Bronchial epithelial cell (primary cell): ENCODE measurements around the gene RAD51B. TPM values are rescaled to one million over a fixed set of nuclear protein-coding genes. Genes with fewer than 3 reads are reported as not detected.

ENCODE experiments used
- DNase-seq: peaks from one replicate; pipeline ENCODE4 v3.0.0-alpha.2; 2010; ENCODE audit warnings: low read depth
- FAIRE-seq: peaks from 2 replicates; lab custom pipeline; 2011; peaks lifted over from hg19 to GRCh38; lab: Jason Lieb, UNC
- H3K27me3 ChIP-seq: 2 replicates; pipeline ENCODE4 v1.5.1; 2011; ENCODE audit warnings: low read length; ENCODE audit not compliant: control insufficient read depth, insufficient read depth
- H3K36me3 ChIP-seq: 2 replicates; pipeline ENCODE4 v1.5.1; 2011; ENCODE audit warnings: low read length; ENCODE audit not compliant: control insufficient read depth, insufficient read depth
- H3K4me3 ChIP-seq: 2 replicates; pipeline ENCODE4 v1.5.1; 2011; ENCODE audit warnings: mild to moderate bottlenecking, low read depth, low read length, control low read depth
- total RNA-seq: library from RNA; depleted of rRNA; stranded (reverse); fragments of >200 nt; gene quantifications from 2 replicates; pipeline ENCODE4 v1.2.1, GENCODE V29; 2014
- TF ChIP-seq, protein P1 (sequence below): IDR thresholded peaks from 2 replicates; pipeline ENCODE4 v1.5.1; 2011; ENCODE audit warnings: mild to moderate bottlenecking, moderate library complexity, low read length, control low read depth, inconsistent platforms; ENCODE audit not compliant: insufficient read depth, severe bottlenecking

Gene RAD51B
- total RNA-seq, 1 donor from 2014 or later = 12.1 TPM

DNA sequence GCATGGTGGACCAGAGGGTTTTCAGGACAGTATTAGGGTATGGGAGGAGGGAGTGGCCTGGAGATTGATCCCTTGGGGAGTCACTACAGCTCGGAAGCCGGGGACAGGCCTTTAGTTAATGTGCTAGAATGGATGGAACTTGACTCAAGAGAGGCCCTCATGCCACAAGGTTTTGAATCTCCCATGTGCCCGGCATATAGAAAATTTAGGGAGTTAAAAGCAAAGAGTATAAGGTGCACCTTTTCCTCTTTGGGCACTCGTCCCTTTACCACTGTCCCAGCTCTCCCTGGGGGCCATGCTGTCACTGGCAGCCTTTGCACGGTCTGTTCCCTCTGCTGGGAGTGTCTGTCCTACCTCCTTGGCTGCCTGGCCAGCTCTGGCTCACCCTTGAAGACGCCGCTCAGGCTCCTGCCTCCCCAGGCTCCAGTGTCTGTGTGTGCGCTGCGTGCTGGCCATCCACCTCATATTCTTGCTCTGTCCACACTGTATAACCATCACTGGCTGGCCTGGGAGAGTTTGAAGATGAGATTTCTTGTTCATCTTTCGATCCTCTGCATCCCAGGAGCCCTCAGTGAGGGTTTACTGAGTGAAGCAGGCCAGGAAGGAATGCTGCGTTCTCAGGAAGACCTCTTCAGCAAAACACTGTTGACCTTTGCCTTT, 811.9 kb downstream of the RAD51B start:
- H3K27me3 ChIP-seq = no peaks in the 10 kb centered on the region
- no peak overlapping the region for H3K4me3 ChIP-seq
- TF ChIP-seq, protein P1, sequence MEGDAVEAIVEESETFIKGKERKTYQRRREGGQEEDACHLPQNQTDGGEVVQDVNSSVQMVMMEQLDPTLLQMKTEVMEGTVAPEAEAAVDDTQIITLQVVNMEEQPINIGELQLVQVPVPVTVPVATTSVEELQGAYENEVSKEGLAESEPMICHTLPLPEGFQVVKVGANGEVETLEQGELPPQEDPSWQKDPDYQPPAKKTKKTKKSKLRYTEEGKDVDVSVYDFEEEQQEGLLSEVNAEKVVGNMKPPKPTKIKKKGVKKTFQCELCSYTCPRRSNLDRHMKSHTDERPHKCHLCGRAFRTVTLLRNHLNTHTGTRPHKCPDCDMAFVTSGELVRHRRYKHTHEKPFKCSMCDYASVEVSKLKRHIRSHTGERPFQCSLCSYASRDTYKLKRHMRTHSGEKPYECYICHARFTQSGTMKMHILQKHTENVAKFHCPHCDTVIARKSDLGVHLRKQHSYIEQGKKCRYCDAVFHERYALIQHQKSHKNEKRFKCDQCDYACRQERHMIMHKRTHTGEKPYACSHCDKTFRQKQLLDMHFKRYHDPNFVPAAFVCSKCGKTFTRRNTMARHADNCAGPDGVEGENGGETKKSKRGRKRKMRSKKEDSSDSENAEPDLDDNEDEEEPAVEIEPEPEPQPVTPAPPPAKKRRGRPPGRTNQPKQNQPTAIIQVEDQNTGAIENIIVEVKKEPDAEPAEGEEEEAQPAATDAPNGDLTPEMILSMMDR = no peak
- H3K36me3 ChIP-seq = no peaks in the 10 kb centered on the region
- FAIRE-seq (no peak), DNase-seq (no peak)

DNA sequence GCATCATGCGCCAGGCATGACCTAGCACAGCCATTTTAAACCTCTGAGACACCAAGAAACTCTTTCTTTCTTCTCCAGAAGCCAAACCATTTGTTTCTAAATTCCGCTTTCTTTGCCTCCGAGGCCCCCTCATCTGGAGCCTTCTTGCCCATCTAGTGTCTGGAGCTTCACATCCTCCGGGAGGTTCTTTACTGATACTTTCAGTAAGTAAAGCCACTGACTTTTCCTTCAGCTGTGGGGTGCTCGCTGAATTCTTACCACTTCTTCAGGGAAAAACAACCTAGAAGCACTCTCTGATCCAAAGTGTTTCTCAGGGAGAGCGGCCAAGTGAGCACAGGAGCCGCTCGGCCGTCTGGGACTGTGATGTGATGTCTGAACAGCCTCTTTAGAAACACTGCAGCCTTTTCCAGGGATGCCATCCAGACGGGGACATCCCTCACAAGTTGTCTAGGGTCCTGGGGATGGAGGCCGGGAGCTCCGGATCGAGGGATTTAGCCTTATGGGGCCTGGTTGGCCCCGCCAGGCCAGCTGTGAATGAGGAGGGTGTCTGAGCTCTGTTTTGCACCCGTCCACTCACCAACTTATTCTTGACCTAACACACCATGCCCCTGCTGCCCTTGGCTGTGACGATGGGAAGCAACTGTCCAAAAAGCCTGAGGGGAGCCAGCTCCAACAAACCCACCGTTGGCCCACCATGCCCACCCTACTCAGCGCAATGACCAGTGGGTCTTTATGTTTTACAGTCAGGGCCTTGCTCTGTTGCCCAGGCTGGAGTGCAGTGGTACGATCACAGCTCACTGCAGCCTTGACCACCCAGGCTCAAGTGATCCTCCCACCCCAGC, 812.7 kb downstream of the RAD51B start:
- DNase-seq (no peak), FAIRE-seq (no peak)
- Histone ChIP-seq H3K36me3 (no peaks in the 10 kb centered on the region), H3K27me3 (no peaks in the 10 kb centered on the region), H3K4me3 (no peak overlapping the region)
- TF ChIP-seq, protein P1 = no peak

DNA sequence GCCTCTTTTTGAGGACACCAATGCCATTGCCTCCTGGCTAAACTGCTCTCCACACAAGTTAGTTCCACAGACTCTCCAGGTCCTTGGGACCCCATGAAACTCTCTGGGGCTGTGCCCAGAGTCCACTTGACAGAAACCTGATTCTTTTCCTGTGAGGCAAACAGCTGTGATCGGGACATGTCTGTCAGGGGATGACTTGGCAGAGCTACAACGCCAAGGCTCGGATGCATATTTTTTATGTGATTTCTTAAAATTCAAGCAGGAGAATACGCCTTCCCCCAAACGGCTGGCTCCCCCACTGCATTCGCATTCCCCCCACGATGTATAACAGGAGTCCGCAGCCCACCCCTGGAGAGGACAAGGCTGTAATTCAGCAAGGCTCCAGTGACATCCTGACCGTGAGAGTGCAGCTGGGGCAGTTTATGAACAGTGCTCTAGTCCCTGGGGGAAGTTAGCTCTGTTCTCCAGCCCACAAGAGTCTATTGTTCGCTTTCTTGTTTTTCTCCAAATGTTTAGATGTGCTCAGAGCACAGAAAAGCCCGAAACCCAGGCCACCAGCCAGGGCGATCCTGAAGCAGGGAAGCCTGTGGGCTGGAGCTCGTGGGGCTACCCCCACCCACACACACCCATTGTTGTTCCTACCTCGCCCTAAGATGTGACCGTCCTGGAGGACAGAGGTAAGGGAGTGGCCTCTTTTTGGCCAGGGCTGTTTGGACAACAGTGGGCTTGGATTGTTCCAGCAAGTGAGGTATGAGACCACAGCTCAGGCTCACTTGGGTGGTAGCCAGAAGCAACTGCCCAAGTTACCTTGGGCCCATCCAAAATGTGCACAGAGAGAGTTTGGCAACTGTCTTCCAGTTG, 813.8 kb downstream of the RAD51B start:
- FAIRE-seq (peak; percentile 80), DNase-seq (no peak)
- no peaks in the 10 kb centered on the region for H3K36me3 ChIP-seq
- no peak overlapping the region for H3K4me3 ChIP-seq
- no peaks in the 10 kb centered on the region for H3K27me3 ChIP-seq
- TF ChIP-seq, protein P1 = no peak

DNA sequence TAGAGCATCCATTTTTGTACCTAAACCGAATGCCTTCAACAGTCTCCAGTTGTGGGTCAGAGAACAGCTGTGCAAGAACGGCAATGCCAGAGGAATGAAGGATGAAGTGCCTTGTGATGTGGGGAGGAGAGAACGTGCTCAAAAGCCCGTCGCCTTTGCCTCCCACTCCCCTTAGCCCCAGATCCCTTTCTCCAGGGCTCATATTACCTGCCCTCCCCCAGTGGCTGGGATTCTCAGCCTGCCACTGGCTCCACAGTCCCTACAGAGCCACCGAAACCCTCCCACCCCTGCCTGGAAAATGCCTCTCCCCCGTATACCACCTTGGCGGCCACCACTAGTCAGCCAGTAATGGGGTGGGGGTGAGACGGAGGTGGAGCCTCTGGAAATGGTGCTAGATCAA, 814.8 kb downstream of the RAD51B start:
- TF ChIP-seq, protein P1 = no peak
- Histone ChIP-seq H3K4me3 (no peak overlapping the region), H3K36me3 (no peaks in the 10 kb centered on the region), H3K27me3 (no peaks in the 10 kb centered on the region)
- FAIRE-seq = no peak
- no peak for DNase-seq

DNA sequence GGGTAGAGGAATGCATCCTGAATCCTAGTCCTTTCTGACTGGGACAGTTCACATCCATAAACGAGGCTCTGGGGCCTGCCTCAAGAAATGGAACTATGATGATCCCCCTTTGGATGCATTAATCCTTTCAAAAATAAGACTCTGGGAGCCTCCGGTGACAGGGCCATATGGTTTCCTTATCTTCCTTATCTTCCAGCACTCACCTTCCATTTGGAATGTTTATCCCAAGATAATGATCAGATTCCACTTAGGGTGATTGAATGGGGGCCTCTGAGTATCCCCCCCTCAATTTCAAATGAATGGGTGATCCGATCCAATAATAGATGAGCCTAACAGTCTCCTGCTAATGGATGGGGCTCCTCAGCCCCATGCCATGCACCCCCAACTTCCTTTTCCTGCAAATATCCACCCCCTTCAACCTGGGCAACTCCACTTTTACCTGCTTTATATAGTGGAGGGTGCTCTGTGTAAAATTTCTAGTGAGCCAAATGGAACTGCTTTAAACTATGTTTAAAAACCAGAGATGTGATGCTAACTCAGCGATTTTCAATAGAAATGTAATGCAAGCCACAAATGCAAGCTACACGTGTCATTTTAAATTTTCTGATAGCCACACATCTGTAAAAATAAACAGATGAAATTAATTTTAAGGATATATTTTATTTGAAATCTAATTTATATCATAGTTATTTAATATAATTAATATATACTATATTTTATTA, 815.5 kb downstream of the RAD51B start:
- no peak for FAIRE-seq

More for the DNA sequence above, 815.5 kb downstream of the RAD51B start:
- H3K27me3 ChIP-seq = no peaks in the 10 kb centered on the region
- no peaks in the 10 kb centered on the region for H3K36me3 ChIP-seq
- TF ChIP-seq, protein P1 = no peak
- no peak for DNase-seq
- H3K4me3 ChIP-seq = no peak overlapping the region
